Chondrocyte (in vitro differentiated cells): ENCODE data around the gene TPBG. TPM values are rescaled to one million over a fixed set of nuclear protein-coding genes. Genes with fewer than 3 reads are reported as not detected.

Experiments used
- DNase-seq: peaks from one replicate; pipeline ENCODE4 v3.0.0; 2021; ENCODE audit warnings: mixed read lengths, low spot score
- H3K27ac Mint-ChIP-seq: one replicate; pipeline ENCODE4 v1.8.0; 2021; ENCODE audit warnings: mild to moderate bottlenecking, moderate library complexity, mixed read lengths; ENCODE audit not compliant: unreplicated experiment
- H3K27me3 Mint-ChIP-seq: 2 replicates; pipeline ENCODE4 v1.8.0; 2021; ENCODE audit warnings: low read depth, mixed read lengths
- H3K36me3 Mint-ChIP-seq: 2 replicates; pipeline ENCODE4 v1.8.0; 2021; ENCODE audit warnings: low read depth, mixed read lengths
- H3K4me1 Mint-ChIP-seq: 2 replicates; pipeline ENCODE4 v1.8.0; 2021; ENCODE audit warnings: low read depth, mild to moderate bottlenecking, mixed read lengths
- H3K4me3 Mint-ChIP-seq: one replicate; pipeline ENCODE4 v1.8.0; 2021; ENCODE audit warnings: mild to moderate bottlenecking, moderate library complexity, mixed read lengths; ENCODE audit not compliant: unreplicated experiment
- H3K9me3 Mint-ChIP-seq: 2 replicates; pipeline ENCODE4 v1.8.0; 2021; ENCODE audit warnings: low read depth, mixed read lengths
- CTCF ChIP-seq: fragments of 200-600 bp; sonication (generic); IDR thresholded peaks from 2 replicates; pipeline ENCODE4 v1.5.0; 2021; ENCODE audit warnings: antibody characterized with exemption, mild to moderate bottlenecking, moderate library complexity
- total RNA-seq: library from RNA; stranded (reverse); gene quantifications from 3 replicates; pipeline ENCODE4 v1.2.1, GENCODE V29; 2021

Gene TPBG
- total RNA-seq, 1 donor from 2014 or later, result 10.6 TPM

- Mint-ChIP-seq H3K36me3 (no peaks in the 10 kb centered on the region), H3K27me3 (peaks cover 12% of the 10 kb centered on the region), H3K4me3 (no peak overlapping the region), H3K4me1 (peaks cover 6% of the 10 kb centered on the region), H3K9me3 (no peaks in the 10 kb centered on the region), H3K27ac (no peak overlapping the region)
- DNase-seq, result no peak
- no peak for TF ChIP-seq CTCF
These were observed 29.8 kb upstream of the TPBG start for GRCh38 chr6:82333781-82334180.

GRCh38 chr6:82337688-82338257, 25.8 kb upstream of the TPBG start:
- no peaks in the 10 kb centered on the region for H3K4me1 Mint-ChIP-seq
- TF ChIP-seq CTCF, result no peak
- no peak overlapping the region for H3K27ac Mint-ChIP-seq
- DNase-seq, result no peak
- H3K9me3 Mint-ChIP-seq, result no peaks in the 10 kb centered on the region
- no peaks in the 10 kb centered on the region for H3K36me3 Mint-ChIP-seq
- peaks cover 17% of the 10 kb centered on the region for H3K27me3 Mint-ChIP-seq
- no peak overlapping the region for H3K4me3 Mint-ChIP-seq

- Mint-ChIP-seq H3K36me3 (no peaks in the 10 kb centered on the region), H3K4me1 (no peaks in the 10 kb centered on the region)
These were observed 15.5 kb upstream of the TPBG start for GRCh38 chr6:82348130-82348529.

GRCh38 chr6:82353848-82354247, 9.8 kb upstream of the TPBG start:
- no peak overlapping the region for H3K27ac Mint-ChIP-seq
- H3K4me3 Mint-ChIP-seq, result no peak overlapping the region
- H3K4me1 Mint-ChIP-seq, result no peaks in the 10 kb centered on the region

More at GRCh38 chr6:82348130-82348529, 15.5 kb upstream of the TPBG start:
- no peak overlapping the region for H3K4me3 Mint-ChIP-seq
- peaks cover 10% of the 10 kb centered on the region for H3K27me3 Mint-ChIP-seq
- H3K9me3 Mint-ChIP-seq, result peaks cover 12% of the 10 kb centered on the region
- H3K27ac Mint-ChIP-seq, result no peak overlapping the region
- peak; percentile 26 for TF ChIP-seq CTCF
- DNase-seq, result no peak

GRCh38 chr6:82360552-82360951, 3.1 kb upstream of the TPBG start:
- Mint-ChIP-seq H3K4me1 (peaks cover 11% of the 10 kb centered on the region), H3K36me3 (no peaks in the 10 kb centered on the region), H3K9me3 (no peaks in the 10 kb centered on the region), H3K27ac (no peak overlapping the region), H3K4me3 (no peak overlapping the region), H3K27me3 (peaks cover 37% of the 10 kb centered on the region)
- no peak for DNase-seq
- no peak for TF ChIP-seq CTCF

More at GRCh38 chr6:82353848-82354247, 9.8 kb upstream of the TPBG start:
- H3K9me3 Mint-ChIP-seq, result no peaks in the 10 kb centered on the region
- H3K27me3 Mint-ChIP-seq, result peaks cover 25% of the 10 kb centered on the region
- no peak for TF ChIP-seq CTCF
- no peaks in the 10 kb centered on the region for H3K36me3 Mint-ChIP-seq
- no peak for DNase-seq
